Activated CD4-positive, alpha-beta T cell treated with anti-CD3 and anti-CD28 coated beads for 36 hours (primary cell): Measurements from ENCODE around the gene FNBP1L. TPM values are rescaled to one million over a fixed set of nuclear protein-coding genes. Genes with fewer than 3 reads are reported as not detected.
"Not testable (repeated sequence)": the region's sequence is repeated elsewhere in the genome, so short reads cannot be mapped to it uniquely, and the experiment has no call there.

Experiments used
- ATAC-seq: fragments of 200-7000 bp; cut with Tn5 transposase; one replicate; pipeline ENCODE4 v1.10.0; 2021; ENCODE audit warnings: mild to moderate bottlenecking, moderate library complexity
- CTCF ChIA-PET: fragments of 350-600 bp; sonication (Branson Sonifier 250); formaldehyde crosslinking; loops from one replicate; lab custom pipeline; 2021; ENCODE audit warnings: antibody characterized with exemption; lab: Charles Lee
- POLR2A ChIA-PET: fragments of 350-600 bp; sonication (Branson Sonifier 250); formaldehyde crosslinking; loops from one replicate; lab custom pipeline; 2021; ENCODE audit warnings: antibody characterized with exemption, inconsistent platforms; lab: Charles Lee
- DNase-seq: peaks from one replicate; pipeline ENCODE4 v3.0.0-alpha.2; 2020
- H3K27ac Mint-ChIP-seq: one replicate; pipeline ENCODE4 v1.8.0; 2021; ENCODE audit warnings: mixed read lengths
- H3K27me3 Mint-ChIP-seq: one replicate; pipeline ENCODE4 v1.8.0; 2021; ENCODE audit warnings: mixed read lengths
- H3K36me3 Mint-ChIP-seq: one replicate; pipeline ENCODE4 v1.8.0; 2021; ENCODE audit warnings: low read depth, mixed read lengths
- H3K4me1 Mint-ChIP-seq: one replicate; pipeline ENCODE4 v1.8.0; 2021; ENCODE audit warnings: mixed read lengths
- H3K4me3 Mint-ChIP-seq: one replicate; pipeline ENCODE4 v1.8.0; 2021; ENCODE audit warnings: mild to moderate bottlenecking, moderate library complexity, mixed read lengths
- H3K9me3 Mint-ChIP-seq: one replicate; pipeline ENCODE4 v1.8.0; 2021; ENCODE audit warnings: low read depth, mixed read lengths
- intact Hi-C, 2 experiments: fragments of 100-400 bp; cut with DNase I in 1 of 2; cut with micrococcal nuclease in 1 of 2; formaldehyde crosslinking; loops; one replicate each; pipeline versions ENCODE4 v1.14.2 to v1.15.1; 2022 to 2024; cut with DNase I, micrococcal nuclease
- total RNA-seq, 2 experiments: library from RNA; stranded (reverse); gene quantifications; one replicate each; pipeline ENCODE4 v1.2.3, GENCODE V29; 2021

The FNBP1L gene
- total RNA-seq, 2 experiments from 2014 or later, result 1.2 to 1.4 TPM

- POLR2A ChIA-PET, result no interaction called here
- no peak for DNase-seq
- CTCF ChIA-PET, result no interaction called here
Measured at GRCh38 chr1:93585059-93585966, 137.4 kb downstream of the FNBP1L start.

DNA sequence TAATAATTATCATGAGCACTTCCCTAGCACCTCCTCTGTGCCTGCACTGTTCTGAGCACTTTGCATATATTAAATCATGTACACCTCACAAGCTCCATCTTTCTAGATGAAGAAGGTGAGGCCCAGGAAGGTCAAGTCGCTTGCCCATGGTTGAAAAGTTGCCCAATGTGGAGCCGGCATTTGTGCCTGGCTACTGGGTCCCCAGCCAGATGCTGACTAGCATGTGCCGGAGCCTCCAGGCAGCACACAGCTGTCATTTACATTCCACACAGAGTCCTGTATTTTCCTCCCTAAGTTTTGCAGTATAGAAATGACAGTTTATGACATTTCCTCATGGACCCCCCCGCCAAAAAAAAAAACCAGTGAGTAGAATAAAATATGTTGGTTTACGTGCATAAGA, 139.4 kb downstream of the FNBP1L start:
- CTCF ChIA-PET, result interaction anchor here (0.6 to 1.0 kb wide), 5 partner anchors 9 to 257 kb away, joined by 3 read pairs; no protein-coding TSS in a partner anchor
- POLR2A ChIA-PET, result interaction anchor here (0.6 kb wide), 1 partner anchor 11 kb away, joined by 3 read pairs; no protein-coding TSS in a partner anchor
- no peak overlapping the region for H3K4me3 Mint-ChIP-seq
- ATAC-seq (no peak), DNase-seq (no peak)
- intact Hi-C loops, result no loop called here
- no peak overlapping the region for H3K27ac Mint-ChIP-seq
- H3K9me3 Mint-ChIP-seq, result no peaks in the 10 kb centered on the region
- no peaks in the 10 kb centered on the region for H3K36me3 Mint-ChIP-seq
- H3K4me1 Mint-ChIP-seq, result peaks cover 12% of the 10 kb centered on the region
- H3K27me3 Mint-ChIP-seq, result no peaks in the 10 kb centered on the region

More at GRCh38 chr1:93585059-93585966, 137.4 kb downstream of the FNBP1L start:
- Mint-ChIP-seq H3K4me1 (peaks cover 6% of the 10 kb centered on the region), H3K27me3 (no peaks in the 10 kb centered on the region), H3K36me3 (no peaks in the 10 kb centered on the region), H3K27ac (no peak overlapping the region), H3K9me3 (no peaks in the 10 kb centered on the region), H3K4me3 (no peak overlapping the region)
- ATAC-seq, result no peak
- intact Hi-C loops, result no loop called here

DNA sequence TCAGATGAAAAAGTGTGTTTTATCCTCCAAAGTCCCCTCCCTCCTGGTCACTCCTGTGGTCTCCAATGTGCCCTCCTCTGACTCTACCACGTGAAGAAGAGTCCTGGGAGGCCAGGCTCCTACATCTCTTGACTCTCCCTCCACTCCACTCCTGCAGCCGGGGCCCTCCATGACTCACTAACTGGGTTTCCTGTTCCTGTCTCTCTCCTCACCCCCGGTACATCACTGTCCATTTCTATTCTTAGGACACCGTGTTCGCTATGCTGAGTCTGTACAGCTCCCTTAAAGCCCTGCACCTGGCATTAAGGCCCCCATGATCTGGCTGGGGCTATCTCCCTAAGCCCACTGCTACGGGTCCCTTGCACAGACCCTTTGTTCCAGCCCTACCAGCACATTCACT, 140.3 kb downstream of the FNBP1L start:
- no peak overlapping the region for H3K4me3 Mint-ChIP-seq
- ChIA-PET POLR2A (no interaction called here), CTCF (interaction anchor here (0.7 to 1.0 kb wide), 2 partner anchors 12 to 41 kb away, joined by 3 read pairs; no protein-coding TSS in a partner anchor)
- H3K36me3 Mint-ChIP-seq, result no peaks in the 10 kb centered on the region
- H3K27me3 Mint-ChIP-seq, result no peaks in the 10 kb centered on the region
- H3K4me1 Mint-ChIP-seq, result peaks cover 12% of the 10 kb centered on the region
- DNase-seq (peak; percentile 20), ATAC-seq (peak; percentile 42)
- intact Hi-C loops, result no loop called here
- H3K27ac Mint-ChIP-seq, result no peak overlapping the region
- H3K9me3 Mint-ChIP-seq, result no peaks in the 10 kb centered on the region

- ATAC-seq, result no peak
- Mint-ChIP-seq H3K27me3 (no peaks in the 10 kb centered on the region), H3K9me3 (no peaks in the 10 kb centered on the region), H3K36me3 (no peaks in the 10 kb centered on the region), H3K27ac (no peak overlapping the region), H3K4me3 (no peak overlapping the region), H3K4me1 (peaks cover 12% of the 10 kb centered on the region)
- intact Hi-C loops, result no loop called here
- no peak for DNase-seq
- ChIA-PET CTCF (no interaction called here), POLR2A (no interaction called here)
Measured at GRCh38 chr1:93588955-93589354, 141.0 kb downstream of the FNBP1L start.

GRCh38 chr1:93591291-93591675, 143.4 kb downstream of the FNBP1L start:
- intact Hi-C loops, H3K27me3 Mint-ChIP-seq, ATAC-seq, H3K27ac Mint-ChIP-seq, H3K36me3 Mint-ChIP-seq, DNase-seq, POLR2A ChIA-PET, H3K4me3 Mint-ChIP-seq, H3K9me3 Mint-ChIP-seq: not testable (repeated sequence)
- peaks cover 12% of the 10 kb centered on the region for H3K4me1 Mint-ChIP-seq
- CTCF ChIA-PET, result interaction anchor here (0.8 kb wide), 1 partner anchor 222 kb away, joined by 3 read pairs; no protein-coding TSS in a partner anchor

GRCh38 chr1:93591676-93592550, 144.0 kb downstream of the FNBP1L start:
- Mint-ChIP-seq H3K4me1 (peaks cover 12% of the 10 kb centered on the region), H3K9me3 (no peaks in the 10 kb centered on the region), H3K4me3 (no peak overlapping the region), H3K36me3 (no peaks in the 10 kb centered on the region), H3K27ac (no peak overlapping the region), H3K27me3 (no peaks in the 10 kb centered on the region)
- POLR2A ChIA-PET, result no interaction called here
- ATAC-seq (no peak), DNase-seq (peak; percentile 25)
- CTCF ChIA-PET, result interaction anchor here (0.8 to 1.2 kb wide), 3 partner anchors 11 to 380 kb away, joined by 3 read pairs; no protein-coding TSS in a partner anchor
- intact Hi-C loops, result no loop called here

DNA sequence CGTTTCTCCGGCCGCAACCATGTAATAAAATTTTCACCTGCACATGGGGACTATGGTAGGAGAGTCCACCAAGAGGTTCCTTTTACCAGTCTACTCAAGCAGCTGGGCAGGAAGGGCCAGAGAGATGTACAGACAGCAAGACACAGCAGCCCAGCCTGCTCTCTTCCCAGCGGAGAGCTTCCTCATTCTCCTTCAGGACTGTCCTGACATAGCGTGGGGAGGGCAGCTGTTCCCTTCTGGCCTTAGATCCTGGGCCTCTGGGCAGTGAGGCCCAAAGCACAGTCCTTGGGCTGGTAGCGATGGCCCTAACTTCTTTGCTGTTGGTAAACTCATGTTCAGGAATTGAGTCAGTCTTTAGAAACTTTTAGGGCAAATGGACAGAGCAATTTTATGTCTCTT, 144.6 kb downstream of the FNBP1L start:
- ATAC-seq, result no peak

DNA sequence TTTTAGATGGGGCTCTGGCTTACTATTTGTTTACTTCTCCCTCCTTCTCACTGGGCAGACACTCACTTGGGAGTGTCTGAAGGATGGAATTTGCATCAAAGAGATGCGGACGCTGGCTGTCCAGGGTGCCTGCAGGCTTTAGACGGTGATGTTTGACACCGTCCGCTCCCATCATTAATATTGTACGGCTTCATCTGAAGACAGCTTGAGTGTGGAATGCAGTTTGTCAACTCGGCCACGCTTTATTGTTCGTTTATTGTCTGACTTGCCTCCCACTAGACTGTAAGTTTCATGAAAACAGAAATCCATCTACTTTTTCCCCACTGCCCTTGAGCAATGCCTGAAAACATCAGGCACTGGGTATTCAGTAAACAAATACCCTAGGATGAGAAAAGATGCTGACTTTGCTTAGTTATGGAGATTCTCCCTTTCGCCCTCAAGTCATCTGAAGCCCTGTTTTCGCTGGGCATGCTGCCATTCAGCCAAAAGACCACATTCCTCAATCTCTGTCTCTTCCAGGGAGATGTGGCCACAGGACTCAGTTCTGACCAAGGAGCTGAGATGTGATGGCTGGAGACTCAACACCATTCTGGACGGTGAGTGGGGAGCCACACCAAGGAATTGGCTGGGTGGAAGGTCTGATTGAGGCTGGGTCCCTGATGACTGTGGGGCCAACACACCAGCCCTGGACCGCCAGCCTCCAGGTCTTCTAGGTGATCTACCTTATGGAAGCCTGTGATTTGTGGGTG, 146.1 kb downstream of the FNBP1L start:
- H3K4me3 Mint-ChIP-seq, result no peak overlapping the region

More for the DNA sequence above, 144.6 kb downstream of the FNBP1L start:
- no peaks in the 10 kb centered on the region for H3K9me3 Mint-ChIP-seq
- intact Hi-C loops, result no loop called here
- CTCF ChIA-PET, result interaction anchor here (1.0 to 1.2 kb wide), 2 partner anchors 11 to 381 kb away, joined by 3 read pairs; no protein-coding TSS in a partner anchor
- POLR2A ChIA-PET, result no interaction called here
- DNase-seq, result no peak
- H3K27me3 Mint-ChIP-seq, result no peaks in the 10 kb centered on the region
- no peaks in the 10 kb centered on the region for H3K36me3 Mint-ChIP-seq
- H3K4me1 Mint-ChIP-seq, result peaks cover 12% of the 10 kb centered on the region
- H3K4me3 Mint-ChIP-seq, result no peak overlapping the region
- H3K27ac Mint-ChIP-seq, result no peak overlapping the region

DNA sequence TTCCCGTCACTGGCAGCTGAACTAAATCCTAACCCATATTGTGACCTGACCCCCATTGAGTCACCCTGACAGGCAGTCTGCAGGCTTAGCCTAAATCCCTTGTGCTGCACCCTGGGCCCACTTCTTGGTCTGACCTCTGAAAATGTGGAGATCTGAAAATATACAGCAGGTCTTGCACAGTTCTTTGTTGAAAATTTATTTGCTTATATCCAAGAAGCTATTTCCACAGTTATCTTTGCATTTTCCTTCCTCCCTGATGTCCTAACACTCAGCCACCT, 146.6 kb downstream of the FNBP1L start:
- Mint-ChIP-seq H3K4me1 (peaks cover 6% of the 10 kb centered on the region), H3K4me3 (no peak overlapping the region), H3K27ac (no peak overlapping the region), H3K27me3 (no peaks in the 10 kb centered on the region), H3K9me3 (no peaks in the 10 kb centered on the region), H3K36me3 (no peaks in the 10 kb centered on the region)
- ATAC-seq (no peak), DNase-seq (no peak)
- intact Hi-C loops, result no loop called here
- CTCF ChIA-PET, result interaction anchor here (1.0 kb wide), 1 partner anchor 34 kb away, joined by 3 read pairs; no protein-coding TSS in a partner anchor
- POLR2A ChIA-PET, result no interaction called here

More for the DNA sequence above, 146.1 kb downstream of the FNBP1L start:
- ATAC-seq (no peak), DNase-seq (no peak)
- Mint-ChIP-seq H3K27me3 (no peaks in the 10 kb centered on the region), H3K4me1 (peaks cover 6% of the 10 kb centered on the region), H3K9me3 (no peaks in the 10 kb centered on the region), H3K27ac (no peak overlapping the region), H3K36me3 (no peaks in the 10 kb centered on the region)
- ChIA-PET POLR2A (no interaction called here), CTCF (interaction anchor here (0.8 to 1.0 kb wide), 2 partner anchors 14 to 35 kb away, joined by 3 to 4 read pairs; no protein-coding TSS in a partner anchor)
- intact Hi-C loops, result no loop called here

GRCh38 chr1:93595266-93595665, 147.3 kb downstream of the FNBP1L start:
- intact Hi-C loops, result no loop called here
- no peak overlapping the region for H3K27ac Mint-ChIP-seq
- ATAC-seq (no peak), DNase-seq (no peak)
- no peaks in the 10 kb centered on the region for H3K36me3 Mint-ChIP-seq
- POLR2A ChIA-PET, result no interaction called here
- no peak overlapping the region for H3K4me3 Mint-ChIP-seq
- CTCF ChIA-PET, result interaction anchor here (1.0 kb wide), 1 partner anchor 34 kb away, joined by 3 read pairs; no protein-coding TSS in a partner anchor
- no peaks in the 10 kb centered on the region for H3K9me3 Mint-ChIP-seq
- no peaks in the 10 kb centered on the region for H3K27me3 Mint-ChIP-seq
- peaks cover 6% of the 10 kb centered on the region for H3K4me1 Mint-ChIP-seq

- intact Hi-C loops, result no loop called here
- Mint-ChIP-seq H3K27ac (no peak overlapping the region), H3K36me3 (no peaks in the 10 kb centered on the region), H3K9me3 (no peaks in the 10 kb centered on the region), H3K27me3 (no peaks in the 10 kb centered on the region), H3K4me1 (peaks cover 6% of the 10 kb centered on the region), H3K4me3 (no peak overlapping the region)
- CTCF ChIA-PET, result no interaction called here
- ATAC-seq, result no peak
- POLR2A ChIA-PET, result no interaction called here
- DNase-seq, result no peak
Measured at GRCh38 chr1:93595743-93596142, 147.8 kb downstream of the FNBP1L start.
